GM18526 (cell line): ENCODE measurements around the gene GSG1.

Experiments
- POLR2A ChIP-seq: IDR thresholded peaks from 3 replicates; pipeline ENCODE4 v1.6.1; 2011; ENCODE audit not compliant: insufficient read length; ENCODE audit errors: extremely low read depth

GSG1 gene

GRCh38 chr12:13085968-13086686 is 17.3 kb downstream of the GSG1 start:
- TF ChIP-seq POLR2A: no peak

- TF ChIP-seq POLR2A: no peak
Observed at GRCh38 chr12:13084898-13085640, 18.4 kb downstream of the GSG1 start.

- TF ChIP-seq POLR2A: no peak
Observed at GRCh38 chr12:13082861-13083260, 20.6 kb downstream of the GSG1 start.

DNA sequence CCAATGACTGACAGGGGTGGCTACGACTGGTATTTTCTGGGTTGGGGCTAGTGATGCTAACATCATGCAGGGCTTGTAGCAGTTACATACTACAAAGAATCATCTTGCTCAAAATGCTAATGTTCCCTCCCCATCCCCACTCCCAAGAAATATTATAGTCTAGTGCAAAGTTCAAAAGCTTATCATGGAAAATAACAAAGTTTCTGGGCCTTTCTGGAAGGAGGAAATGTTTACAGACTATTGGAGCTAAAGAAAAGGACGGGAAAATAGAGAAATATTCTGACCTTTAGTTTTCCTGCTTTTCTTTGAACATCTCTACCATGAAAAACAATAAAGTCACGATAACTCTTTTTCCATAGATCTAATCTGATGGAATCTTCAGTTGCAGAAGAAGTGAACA is 23.2 kb downstream of the GSG1 start:
- TF ChIP-seq POLR2A: no peak

DNA sequence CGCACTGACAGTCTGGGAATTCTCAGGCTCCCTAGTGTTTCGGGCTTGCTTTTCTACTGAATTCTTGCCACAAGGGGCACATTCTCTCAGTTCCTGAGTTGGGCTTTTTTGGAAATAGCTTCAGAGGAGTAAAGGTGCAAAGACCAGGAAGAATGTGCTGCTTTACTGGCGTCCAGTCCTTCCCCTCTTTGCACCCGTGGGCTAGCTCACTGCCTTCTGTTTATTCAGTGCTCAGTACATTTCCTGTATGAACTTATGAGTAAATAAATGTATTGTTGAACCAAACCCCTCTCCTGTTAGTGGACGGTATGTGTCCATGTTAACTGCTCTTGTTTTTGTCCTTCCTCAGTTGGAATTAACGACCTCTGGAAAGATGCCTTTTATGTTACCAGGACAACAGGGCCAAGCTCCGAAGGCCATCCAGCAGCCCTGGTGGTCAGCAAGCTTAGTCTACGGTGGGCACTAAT is 24.0 kb downstream of the GSG1 start:
- TF ChIP-seq POLR2A: no peak

DNA sequence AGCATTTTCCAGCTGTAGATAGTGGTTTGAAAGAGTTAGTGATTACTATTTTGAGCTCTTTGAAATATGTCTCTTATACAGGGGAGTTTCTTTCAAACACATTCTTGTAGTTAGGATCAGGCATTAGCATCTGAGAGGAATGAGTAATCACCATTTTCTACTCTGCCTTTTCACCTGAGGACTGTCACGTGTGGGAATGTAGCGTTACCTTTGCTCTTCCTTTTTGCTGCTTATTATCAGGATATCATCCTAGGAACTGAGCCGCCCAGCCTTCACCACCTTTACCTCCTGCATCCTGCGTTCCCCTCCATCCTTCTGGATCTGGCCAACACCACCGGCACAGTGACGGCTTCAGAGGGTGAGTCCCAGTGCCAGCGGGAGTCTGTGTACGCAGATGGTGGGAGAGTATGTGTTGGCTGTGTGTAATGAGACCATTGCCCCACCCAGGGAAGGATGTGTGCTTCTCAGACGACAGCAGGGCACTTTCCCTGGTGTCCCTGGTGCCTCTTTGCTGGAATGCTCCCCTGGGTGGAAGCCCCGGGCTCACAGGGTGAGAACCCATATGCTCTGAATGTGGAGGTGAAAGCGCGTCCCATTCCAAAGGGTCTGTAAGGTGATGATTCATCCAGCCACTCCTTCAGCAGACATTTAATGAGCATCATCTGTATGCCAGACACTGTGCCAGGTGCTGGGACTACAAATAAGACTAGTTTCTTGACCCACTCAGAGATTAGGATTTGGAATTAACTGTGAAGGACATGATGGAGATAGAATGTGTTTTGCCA is 27.5 kb downstream of the GSG1 start:
- no peak for TF ChIP-seq POLR2A

DNA sequence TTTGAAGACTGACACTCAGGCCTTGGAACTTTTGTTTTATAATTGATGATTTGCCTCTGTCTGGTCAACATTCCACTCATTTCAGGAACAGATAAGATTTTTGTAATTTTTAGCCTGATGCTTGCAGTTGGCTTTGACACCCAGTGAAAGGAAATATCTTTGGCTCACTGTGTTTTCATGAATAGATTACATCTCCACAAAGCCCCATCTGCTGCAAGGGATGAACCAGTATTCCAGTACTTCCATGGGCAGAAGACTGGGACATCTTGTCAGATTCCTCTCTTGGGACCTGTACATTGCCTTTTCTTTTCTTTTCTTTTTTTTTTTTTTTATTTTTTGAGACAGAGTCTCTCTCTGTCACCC is 28.4 kb downstream of the GSG1 start:
- no peak for TF ChIP-seq POLR2A

GRCh38 chr12:13074396-13075117 is 28.9 kb downstream of the GSG1 start:
- no peak for TF ChIP-seq POLR2A

- TF ChIP-seq POLR2A: no peak
Observed at GRCh38 chr12:13073173-13073572, 30.3 kb downstream of the GSG1 start.

DNA sequence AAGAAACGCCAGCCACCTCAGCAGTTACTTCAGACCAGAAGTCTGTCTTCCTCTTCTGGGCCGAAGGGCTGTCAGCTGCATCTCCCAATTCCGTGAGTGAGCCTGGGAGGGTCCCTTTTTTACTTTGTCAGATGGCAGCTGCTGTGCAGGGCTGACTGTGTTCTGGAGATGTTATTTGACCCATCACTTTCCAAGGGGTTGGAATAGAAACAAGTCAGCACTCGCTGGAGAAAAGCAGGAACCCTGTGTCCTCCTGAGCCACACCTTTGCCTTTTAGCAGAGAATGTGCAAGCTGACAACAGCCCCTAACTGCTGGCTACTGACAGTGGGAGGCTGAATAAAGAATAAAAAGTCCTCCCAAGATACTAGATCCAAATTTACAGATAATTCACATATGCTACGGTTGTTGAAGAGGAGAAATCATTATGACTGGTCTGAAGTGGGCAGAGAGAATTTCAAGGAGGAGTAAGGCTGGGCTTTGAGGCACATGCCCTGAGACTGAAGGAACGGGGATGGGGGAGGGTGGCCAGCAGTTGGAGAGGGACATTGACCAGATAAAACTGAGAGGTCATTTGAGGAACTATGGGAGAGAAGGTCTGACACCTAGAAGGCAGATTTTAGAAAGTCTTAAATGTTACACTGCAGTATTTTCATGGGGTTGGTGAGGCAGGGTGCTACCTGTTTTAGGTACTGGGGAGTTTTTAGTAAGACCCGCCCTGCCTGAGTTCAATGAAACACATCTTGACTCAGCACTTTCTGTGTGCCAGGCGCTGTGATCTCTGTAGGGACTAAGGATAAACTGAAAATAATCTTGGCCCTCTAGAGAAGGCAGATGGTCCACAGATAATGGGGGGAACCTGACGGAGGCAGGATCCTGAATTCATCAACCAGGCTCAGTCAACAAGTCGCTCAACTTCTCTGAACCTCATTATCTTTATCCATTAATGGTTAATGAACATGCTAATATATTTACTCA is 31.9 kb downstream of the GSG1 start:
- TF ChIP-seq POLR2A: no peak

DNA sequence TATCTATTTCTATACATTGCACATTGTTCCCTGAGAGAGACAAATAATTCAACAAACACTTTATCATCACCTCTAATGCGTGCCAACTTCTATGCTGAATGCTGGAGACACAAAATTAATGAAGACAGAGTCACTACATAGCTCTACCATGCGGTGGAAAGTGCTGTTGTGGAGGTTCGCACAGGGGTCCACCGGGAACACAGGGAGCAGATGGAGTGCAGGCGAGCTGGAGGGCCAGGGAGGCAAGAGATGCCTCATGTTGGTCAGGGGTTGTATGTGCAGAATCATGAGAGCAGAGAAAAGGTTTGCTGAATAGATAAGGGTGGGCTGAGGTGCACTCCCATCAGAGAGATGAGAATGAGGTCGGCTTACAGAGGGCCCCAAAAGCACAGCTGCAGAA is 34.1 kb downstream of the GSG1 start:
- no peak for TF ChIP-seq POLR2A

- no peak for TF ChIP-seq POLR2A
Observed at GRCh38 chr12:13067322-13067721, 36.1 kb downstream of the GSG1 start.

DNA sequence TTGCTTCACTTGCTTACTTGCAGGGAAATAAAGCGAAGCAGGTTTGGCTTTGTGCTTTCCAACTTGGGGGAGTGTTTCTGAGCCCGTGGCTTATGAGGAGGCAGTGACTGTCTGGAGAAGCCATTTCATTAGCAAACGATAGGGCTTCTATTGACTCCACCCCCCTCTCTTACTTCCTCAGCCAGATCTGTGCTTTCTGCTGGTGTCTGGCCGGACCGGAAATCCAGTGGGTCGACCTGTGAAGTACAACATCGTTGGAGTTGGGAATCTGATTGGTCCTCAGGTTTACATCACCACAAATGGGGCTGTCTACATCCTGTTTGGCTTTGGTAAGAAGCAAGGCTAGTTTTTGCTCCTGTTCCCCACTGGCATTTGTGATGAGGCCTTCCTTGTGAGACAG is 37.0 kb downstream of the GSG1 start:
- TF ChIP-seq POLR2A: no peak

- no peak for TF ChIP-seq POLR2A
Observed at GRCh38 chr12:13066014-13066413, 37.5 kb downstream of the GSG1 start.
